Stimulated activated CD4-positive, alpha-beta T cell treated with anti-CD3 and anti-CD28 coated beads, Interleukin-4, amount 100 ng/mL, for 1 hour (primary cell): Measurements from ENCODE around the gene REELD1.

Source experiments
- DNase-seq: peaks from one replicate; pipeline ENCODE4 v3.0.0-alpha.2; 2020

The REELD1 gene

DNA sequence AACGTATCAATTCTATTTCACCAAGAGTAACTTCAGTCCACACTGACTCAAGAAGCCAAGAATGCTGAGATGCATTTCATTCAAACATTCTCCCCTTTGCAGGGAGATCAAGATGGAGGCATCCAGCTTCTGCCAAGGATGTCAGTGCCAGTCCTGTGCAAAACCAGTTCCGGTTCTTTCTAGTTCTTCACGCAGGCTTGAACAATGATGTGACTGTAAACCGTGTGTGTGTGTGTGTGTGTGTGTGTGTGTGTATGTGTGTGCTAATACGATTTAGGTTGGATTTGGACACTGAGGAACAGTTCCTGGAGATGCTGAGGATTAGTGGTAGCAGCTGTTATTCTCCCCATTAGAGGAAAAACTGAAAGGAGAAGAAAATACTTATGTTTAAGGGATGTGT lies at the start of gene REELD1:
Gene REELD1, plus strand, starts transcription at position 301 of the 400 bp plus-strand sequence. CDS start 2,415 bp downstream, outside the sequence.
- DNase-seq = no peak

DNA sequence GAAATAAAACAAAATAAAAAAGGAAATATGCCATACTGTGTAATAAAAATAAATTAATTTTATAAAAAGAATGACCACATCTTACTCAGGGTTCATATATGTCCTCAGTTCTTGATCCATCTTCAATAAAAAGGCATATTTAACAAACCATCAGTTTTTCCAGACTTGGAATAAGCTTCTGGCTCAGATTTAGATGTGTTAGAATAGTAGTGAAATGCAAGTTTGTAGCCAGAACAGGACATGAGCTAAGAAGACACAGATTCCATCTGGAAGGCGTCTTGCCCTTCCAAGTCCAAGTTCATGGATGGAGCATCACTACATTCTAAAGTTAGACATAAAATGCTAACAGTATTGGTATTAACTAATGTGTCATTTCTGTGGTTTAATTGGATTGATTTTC lies 49.1 kb upstream of the REELD1 start:
- no peak for DNase-seq

DNA sequence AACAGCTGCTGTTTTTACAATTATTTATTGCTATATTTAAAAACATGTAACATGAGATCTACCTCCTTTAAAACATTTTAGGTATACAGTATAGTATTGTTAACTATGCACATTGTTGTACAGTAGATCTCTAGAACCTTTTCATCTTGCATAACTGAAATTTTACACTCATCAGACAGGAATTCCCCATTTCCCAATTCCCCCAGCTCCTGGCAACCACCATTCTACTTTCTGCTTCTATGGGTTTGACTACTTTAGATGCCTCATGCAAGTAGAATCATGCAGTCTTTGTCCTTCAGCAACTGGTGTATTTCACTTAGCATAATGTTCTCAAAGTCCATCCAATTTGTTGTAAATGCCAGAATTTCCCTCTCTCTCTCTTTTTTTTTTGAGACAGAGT lies 48.5 kb upstream of the REELD1 start:
- no peak for DNase-seq

DNA sequence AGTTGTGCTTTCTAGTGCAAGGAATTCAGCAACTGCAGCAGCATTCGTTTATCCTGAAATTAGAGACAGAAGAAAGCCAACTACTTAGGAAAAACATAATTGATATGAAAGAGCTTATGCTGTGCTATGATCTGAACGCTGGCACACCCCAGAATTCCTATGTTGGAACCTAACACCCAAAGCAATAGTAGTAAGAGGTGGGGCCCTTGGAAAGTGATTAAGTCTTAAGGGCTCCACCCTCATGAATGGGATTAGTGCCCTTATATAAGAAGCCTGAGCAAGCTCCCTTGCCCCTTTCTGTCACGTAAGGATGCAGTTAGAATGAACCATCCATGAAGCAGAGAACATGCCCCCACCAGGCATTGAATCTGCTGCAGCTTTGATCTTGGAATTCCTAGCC lies 44.2 kb upstream of the REELD1 start:
- DNase-seq = no peak

DNA sequence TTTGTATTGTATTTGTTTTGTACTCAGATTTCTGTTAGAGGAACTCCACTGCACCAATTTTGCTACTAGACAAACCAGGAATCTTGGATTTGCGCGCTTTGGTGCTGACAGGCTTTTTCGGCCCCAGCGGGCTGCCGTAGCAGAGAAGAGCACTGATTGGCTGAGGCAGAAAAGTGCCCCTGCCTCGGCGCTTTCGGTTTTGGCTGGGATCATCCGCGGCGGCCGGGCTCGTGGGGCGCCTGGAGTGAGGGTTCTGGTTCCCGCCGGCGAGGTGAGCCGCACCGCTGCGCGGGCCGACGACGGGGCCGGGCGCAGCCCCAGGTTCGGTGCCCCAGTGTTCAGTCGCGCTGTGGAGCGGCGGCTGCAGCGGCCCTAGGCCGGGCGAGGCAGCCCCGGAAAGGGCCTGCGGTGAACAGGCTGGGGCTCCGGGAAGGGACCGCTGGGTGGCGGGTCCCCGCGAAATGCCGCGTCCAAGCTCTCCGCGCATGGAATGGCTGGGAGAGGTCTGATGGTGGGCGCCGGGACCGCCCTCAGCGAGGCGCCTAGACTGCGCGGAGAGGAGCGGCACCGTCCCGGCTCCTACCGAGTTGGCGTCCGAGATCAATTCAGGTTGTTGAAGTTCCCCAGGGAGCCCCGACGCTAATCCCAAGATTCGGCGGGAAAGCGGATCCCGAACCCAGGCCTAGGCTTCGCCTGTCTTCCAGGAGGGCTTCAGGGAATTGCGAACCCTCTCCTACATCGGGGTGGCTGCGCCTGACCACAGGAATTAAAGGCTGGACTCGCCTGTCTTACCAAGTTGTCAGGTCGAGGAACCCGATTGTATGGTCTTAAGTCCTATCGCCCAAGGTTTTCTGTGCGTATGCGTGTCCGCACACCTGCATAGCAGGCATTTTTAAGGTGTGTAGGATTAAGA lies 38.5 kb upstream of the REELD1 start, which contains the start of gene LSM6:
Gene LSM6, plus strand, starts transcription at position 178 of the 913 bp plus-strand sequence. CDS start 7,204 bp downstream, outside the sequence.
- DNase-seq = peak; percentile 84

DNA sequence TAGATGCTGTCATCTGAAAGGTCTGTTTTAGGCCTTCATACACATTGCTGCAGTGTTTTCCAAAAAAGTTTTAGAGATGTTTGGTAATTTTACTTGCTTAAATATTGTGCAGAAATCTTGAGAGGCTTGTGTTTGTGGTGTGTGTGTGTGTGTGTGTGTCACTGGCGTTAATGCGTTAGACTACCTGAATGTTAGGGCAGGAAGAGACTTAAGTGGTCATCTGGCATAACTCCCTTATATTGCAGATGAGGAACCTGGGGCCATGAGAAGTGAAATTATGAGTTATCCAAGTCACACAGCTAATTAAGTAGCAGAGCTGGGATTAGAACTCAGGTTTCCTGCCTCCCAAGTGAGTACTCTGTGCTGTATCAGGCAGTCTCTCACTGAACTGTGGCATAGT lies 37.4 kb upstream of the REELD1 start:
- DNase-seq = no peak

DNA sequence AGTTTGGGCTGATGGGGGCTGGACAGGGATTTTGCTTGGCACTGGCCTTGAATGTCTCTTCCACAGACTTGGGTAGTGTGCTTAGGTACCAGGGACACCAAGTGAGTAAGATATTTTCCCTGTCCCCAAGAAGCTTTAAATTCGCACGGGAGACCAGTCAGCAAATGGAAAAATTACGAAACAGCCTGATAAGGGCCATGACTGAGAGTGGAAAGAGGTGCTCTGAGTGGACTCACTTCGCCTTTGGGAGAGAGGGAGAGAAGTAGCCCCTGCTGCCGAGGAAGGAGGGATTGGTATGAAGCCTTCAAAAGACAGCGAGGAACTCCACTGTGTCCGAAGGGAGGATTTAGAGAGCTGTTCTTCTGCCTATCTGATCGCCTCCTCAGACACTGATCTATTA lies 36.2 kb upstream of the REELD1 start:
- DNase-seq = no peak

DNA sequence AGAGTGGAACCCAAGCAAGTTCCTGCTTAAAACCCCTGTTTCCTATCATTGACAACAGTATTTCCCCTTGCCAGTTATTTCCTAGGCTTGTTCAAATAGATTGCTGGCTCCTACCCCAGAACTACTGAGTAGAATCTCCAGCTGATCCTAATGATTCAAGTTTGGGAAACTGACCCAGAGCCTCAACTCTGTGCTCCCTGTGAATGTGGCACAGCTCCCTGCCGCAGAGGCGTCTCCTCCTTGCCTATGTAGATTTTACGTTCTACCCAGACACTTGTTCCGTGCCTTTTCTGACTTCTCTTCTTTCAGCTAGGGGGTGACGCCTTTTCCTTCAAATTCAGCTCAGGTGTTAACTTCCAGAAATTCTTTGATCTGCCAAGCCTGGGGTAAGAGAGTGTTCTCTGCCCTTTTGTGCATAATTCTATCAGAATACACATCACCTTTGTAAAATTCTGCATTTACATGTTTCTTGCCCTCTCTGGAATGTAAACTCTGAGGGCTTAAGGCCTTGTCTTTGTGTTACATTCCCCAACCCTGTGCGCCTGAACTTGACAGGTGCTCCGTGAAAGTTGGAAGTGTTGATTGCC lies 34.5 kb upstream of the REELD1 start:
- no peak for DNase-seq

DNA sequence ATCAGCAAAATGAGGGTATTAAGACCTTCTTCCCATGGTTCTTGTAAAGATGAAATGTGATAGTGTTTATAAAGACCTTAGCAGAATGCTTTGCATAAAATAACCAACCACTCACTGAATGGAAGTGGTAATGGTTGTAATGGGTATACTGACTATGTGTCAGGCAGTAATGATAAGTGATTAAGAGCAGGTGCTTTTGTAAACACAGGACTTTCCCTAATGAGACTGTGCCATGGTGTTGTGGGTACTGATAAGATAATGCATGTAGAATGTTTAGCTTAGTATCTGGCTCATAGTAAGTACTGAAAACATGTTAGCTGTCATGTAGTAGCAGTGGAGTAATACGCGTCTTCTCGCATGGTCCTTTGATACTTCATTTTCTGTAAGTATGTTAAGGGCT lies 31.9 kb upstream of the REELD1 start:
- DNase-seq = no peak

DNA sequence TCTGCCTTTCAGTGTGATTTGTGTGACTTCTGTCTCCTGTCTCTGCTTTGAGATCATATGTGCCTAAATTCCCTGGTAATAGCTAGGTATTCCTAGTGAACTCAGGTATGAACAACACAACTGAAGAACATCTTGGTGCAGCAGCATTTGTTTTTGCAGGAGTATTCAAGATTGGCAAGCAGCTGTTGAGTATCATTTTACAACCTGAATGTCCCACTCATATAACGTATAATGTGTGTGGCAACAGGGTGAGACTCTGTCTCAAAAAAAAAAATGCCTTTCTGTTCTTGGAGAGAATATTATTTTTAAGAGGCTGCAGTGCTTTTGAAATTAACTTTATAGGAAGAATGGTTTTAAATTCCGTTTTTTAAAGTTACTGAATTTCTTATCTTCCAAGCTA lies 31.1 kb upstream of the REELD1 start:
- DNase-seq = no peak

DNA sequence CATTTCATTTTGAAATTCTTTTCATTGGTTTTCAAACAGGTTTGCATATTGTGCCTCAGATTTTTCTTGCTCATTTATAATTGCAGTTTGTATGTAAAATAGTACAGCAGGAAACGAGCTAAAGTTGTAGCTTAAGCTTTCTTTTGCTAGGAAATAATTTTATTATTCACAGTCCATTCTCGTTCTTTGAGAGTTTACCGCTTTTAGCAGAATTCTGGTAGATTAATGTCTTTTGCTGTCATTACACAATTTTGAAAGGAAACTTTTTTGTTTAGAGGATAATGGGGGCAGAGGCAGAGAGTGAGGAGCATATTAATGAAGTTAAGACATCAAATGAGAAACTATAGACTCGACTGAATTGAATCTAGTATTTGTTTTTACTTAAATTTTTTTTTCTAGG lies 28.3 kb upstream of the REELD1 start:
- no peak for DNase-seq

DNA sequence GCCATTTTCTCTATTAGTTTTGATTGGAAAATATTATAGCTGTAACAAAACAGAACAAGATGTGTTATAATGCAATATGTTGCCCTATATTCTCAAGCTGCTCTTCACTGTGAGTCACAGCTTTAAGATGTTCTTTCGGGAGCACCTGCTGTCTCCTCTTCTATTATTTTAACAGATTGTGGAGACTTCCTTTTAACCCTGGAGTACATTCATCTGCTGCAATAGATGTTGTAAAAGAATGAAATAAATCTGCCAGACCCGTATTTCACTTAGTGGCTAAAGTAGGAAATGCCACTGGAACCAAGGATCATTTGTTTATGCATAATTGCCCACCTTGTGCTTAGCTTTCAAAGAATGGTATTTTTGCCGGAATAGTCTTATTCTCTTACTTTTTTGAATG lies 27.7 kb upstream of the REELD1 start:
- DNase-seq = no peak

DNA sequence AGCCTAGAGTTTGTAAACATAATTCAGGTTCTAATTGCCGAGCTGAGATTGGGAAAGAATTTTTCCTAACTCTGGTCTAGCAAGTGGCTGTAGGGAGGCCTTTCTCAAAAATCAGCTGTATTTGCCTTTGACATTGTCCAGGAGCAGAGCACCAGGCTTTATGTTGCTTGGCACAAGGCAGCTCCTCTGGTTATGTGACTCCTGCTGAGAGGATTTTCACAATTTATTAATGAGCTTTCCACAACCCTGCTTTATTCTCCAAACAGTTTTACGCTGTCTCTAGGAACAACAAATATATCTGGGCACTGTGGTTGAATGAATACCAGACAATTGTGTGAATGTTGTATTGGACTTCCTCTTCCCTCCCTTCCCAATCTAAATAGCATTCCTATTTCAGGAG lies 23.9 kb upstream of the REELD1 start:
- no peak for DNase-seq

DNA sequence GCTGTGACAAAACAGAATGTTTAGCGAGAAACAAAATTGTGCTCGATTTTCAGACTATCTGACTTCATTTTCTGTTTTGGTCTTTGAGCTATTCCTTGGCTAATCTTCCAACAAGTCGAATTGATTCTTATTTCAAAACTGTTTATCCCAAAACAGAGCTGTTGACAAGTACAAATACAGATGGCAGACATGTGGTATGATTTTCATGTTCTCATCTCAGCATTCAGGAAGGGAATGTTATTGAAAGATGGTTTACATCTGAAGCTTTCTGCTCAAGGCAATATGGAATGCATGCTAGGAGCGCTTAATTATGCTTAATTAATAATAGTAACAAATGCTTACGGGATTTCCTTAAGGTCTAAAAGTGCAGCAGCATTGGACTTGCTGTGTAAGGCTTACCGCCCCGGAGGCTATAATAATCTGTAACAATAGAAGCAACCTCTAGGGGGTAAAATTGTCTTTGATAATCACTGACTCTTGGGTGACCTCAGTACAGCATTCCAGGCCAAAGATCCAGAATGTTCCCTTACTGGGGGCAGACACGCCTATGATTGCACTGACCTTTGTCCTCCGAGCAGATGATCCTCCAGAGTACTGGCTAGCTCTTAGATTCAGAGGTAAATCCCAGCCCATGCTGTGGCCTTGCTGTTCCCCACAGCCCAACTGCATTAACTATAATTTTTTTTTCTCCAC lies 22.4 kb upstream of the REELD1 start:
- no peak for DNase-seq

DNA sequence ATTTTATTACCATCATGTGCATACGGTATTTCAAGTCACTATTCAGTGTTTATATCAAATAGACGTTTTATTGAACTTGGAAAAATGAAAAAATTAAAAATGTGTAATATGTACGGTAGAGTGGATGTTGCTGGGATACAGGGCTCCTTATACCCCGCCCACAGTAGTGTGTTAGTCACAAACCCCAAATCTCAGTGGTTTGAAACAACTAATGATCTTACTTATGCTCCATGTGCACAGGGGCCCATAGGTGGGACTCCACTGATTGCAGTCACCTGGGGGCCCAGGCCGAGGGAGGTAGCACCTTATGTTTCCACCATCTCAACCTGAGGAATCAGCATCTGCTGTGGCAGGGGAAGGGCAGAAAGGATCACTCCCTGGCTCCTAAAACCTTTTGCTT lies 20.7 kb upstream of the REELD1 start:
- no peak for DNase-seq

DNA sequence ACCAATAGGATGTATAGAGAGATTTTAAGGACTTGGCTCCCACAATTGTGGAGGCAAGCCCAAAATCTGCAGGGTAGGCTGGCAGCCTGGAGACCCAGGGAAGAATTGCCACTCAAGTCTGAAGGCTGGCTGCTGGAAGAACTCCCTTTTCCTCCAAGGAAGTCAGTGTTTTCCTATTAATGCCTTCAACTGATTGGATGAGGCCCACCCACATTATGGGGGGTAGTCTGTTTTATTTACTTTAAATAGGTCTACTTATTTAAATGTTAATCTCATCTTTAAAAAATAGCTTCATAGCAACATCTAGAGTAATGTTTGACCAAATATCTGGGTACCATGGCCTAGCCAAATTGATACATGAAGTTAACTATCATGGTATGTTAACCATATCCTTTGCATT lies 20.1 kb upstream of the REELD1 start:
- DNase-seq = no peak

DNA sequence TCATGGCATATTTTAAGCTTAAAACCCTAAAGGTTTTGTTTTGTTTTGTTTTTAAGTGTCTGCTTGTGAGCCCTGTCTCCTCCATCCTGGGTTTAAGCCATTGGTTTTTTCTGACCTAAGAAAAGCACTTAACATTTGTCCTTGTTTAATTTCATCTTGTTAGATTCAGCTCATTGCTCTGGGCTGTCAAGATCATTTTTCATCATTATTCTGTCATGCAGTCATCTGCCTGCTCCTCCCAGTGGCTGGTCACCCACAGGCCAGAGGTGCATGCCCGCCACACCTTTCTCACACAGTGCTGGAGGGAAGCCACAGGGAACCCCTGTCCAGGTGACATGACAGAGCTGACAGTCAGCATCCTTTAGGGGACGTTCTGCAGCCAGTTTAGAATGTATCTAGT lies 11.7 kb upstream of the REELD1 start:
- DNase-seq = no peak

DNA sequence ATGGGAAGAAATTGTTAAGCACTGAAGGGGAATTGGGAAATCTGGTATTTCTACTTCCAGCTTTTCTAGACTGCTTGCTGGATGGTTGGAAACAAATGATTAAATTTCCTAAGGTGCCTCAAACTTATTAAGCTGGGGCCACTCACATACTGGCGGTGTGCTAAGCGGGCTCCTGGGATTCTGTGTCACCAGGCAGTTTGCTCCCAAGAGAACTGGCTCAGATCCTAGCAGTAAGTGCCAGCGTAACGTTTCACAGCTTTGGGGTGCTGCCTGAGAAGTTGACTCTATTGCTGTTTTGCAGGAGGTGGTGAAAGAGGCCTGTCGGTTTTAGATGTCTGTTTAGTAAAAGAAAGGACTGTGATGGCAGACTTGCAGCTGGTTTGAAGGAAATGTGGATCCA lies 6.9 kb upstream of the REELD1 start:
- DNase-seq = no peak

DNA sequence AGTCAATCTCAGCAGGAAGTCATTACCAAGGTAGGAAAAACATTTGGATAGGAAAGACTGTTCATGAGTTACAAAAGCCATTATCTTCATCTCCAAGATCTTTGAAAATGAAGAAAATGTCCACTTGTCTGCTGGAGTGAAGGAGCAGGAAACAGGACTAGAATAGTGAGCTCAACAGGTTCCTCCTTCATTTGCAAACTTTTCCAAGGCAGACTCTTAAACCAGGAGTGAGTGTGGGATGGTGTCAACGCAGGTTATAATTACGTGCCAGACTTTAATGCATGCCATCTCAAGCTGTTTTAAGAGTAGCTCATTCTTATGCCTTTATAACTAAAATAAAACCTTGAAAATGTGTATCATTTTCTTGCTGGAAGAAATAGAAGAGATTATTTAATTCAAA lies 3.4 kb upstream of the REELD1 start:
- no peak for DNase-seq

DNA sequence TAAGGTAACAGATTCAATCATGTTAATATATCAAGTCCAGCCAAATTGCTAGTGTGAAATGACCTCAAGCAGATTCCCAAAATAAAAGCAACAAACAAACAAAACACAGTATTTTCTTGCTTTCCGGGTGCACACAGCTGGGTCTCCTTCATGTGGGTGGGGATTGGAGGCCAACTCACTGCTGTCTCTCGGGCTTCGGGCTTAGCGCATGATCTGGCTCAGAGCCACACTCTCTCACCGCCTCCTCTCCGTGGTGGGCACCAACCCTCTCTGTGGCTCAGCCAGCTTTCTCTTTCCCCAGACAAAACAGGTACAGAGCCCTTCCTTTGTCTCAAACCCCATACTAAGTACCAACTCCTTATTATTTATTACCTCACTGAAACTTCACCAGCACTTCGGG lies 2.9 kb upstream of the REELD1 start:
- no peak for DNase-seq

DNA sequence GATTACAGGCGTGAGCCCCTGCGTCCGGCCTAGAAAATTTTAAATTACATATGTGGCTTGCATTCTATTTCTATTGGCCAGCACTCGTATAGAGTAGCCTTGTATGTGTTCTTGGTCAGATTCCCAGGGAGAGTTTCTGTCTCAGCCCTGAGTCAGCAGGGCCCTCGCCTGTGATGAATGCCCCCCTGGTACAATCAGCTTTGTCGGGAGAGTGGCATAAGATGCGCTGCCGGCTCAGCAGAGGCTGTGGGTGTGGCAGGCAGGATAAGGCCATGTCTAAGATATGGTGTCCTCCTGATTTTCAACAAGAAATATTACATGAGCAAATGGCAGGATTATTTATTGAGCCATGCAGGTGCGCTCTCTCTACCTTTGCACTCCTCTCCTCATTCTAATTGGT lies 1.6 kb upstream of the REELD1 start:
- no peak for DNase-seq

DNA sequence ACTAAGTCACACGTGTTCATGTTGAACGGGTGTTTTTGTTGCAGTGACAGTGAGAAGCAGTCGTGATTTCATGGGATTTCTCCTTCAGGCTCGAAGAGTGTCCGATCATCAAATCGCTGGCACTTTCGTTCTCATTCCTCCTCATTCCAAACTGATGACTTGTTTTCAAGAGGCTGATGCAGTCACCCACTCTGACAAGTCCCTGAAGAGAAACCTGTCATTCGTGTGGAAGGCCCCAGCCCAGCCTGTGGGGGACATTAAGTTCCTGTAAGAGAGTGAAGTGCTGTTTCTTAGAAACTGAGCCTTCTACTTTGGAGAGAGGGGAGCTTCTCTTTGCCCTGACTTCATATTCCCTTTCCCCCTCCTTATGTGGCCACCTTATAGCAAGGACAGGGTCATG lies 8.0 kb downstream of the REELD1 start:
- no peak for DNase-seq

DNA sequence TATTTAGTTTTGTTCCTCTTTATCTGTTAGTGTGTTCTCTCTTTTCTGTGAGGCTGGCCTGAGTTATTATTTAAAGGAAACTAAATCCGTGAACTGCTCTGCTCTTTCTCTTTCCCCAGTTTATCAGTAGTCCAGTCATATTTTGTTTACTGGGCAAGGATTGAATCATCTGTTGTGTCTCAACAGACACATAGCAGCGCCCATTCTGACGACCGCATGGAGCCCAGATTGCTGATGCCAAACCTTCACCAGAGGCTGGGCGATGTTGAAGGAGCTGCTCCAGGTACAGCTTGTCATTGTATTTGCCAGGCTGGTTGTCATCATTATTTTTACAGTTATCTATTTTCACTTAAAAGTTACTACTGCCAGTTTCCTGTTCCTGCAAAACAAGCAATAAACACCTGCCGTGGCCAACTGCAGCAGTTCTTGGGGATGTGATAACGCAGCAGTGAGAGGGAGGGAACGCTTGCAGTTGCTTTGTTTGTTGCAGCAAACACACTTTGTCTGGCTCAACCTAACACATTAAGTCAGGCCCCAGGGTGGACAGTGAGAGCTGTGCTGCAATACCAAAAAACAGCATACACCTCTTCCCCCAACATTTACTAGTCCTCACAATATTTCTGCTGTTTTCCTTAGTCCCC lies 10.1 kb downstream of the REELD1 start:
- DNase-seq = no peak
